NCI-H128 (cell line): ENCODE data around the gene MALAT1.
"Not testable (repeated sequence)": the region's sequence is repeated elsewhere in the genome, so short reads cannot be mapped to it uniquely, and the experiment has no call there.

ENCODE experiments used
- DNase-seq: peaks from one replicate; lab custom pipeline; 2025; ENCODE audit not compliant: unreplicated experiment; lab: John Stamatoyannopoulos, UW

The MALAT1 gene

DNA sequence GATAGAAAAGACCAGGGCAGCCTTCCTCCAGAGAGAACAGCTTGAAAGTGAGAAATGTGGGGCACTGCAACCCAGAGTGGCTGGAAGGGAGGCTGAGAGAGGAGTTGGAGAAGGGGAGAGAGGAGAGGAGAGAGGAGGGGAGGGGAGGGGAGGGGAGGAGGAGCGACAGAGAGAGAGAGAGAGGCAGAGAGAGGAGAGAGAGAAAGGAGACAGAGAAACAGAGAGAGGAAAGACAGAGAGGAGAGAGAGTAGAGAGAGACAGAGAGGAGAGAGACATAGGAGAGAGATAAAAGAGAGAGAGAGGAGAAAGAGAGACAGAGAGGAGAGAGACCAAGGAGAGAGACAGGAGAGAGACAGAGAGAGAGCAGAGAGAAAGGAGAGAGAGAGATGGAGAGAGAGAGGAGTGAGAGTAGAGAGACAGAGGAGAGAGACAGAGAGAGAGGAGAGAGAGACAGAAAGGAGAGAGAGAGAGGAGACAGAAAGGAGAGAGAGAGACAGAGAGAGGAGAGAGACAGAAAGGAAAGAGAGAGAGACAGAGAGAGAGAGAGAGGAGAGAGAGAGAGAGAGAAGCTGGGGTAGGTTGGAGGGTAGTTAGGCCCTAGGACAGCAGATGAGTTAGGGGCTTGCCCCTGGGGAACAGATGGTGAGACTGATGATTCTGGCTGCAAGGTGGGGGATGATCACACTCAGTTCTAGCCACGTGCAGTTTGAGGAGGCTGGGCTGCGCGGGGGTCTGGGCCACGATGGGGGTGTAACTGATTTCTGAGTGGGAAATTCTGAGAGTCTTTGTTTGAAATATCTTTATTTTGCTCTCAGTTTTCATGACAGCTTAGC lies 17.5 kb downstream of the MALAT1 start:
- no peak for DNase-seq

DNA sequence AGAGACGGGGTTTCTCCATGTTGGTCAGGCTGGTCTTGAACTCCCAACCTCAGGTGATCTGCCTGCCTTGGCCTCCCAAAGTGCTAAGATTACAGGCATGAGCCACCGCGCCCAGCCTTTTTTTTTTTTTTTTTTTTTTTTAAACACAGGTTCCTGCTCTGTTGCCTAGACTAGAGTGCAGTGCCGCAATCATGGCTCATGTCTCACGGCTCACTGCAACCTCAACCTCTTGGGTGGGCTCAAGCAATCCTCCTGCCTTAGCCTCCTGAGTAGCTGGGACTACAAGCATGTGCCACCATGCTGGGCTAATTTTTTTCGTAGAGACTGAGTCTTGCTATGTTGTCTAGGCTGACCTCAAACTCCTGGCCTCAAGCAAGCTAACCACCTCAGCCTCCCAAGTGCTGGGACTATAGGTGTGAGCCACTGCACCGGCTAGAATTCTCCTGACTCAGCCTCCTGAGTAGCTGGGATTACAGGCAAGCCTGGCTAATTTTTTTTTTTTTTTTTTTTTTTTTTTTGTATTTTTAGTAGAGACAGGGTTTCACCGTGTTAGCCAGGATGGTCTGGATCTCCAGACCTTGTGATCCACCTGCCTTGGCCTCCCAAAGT lies 20.2 kb downstream of the MALAT1 start:
- not testable (repeated sequence) for DNase-seq

DNA sequence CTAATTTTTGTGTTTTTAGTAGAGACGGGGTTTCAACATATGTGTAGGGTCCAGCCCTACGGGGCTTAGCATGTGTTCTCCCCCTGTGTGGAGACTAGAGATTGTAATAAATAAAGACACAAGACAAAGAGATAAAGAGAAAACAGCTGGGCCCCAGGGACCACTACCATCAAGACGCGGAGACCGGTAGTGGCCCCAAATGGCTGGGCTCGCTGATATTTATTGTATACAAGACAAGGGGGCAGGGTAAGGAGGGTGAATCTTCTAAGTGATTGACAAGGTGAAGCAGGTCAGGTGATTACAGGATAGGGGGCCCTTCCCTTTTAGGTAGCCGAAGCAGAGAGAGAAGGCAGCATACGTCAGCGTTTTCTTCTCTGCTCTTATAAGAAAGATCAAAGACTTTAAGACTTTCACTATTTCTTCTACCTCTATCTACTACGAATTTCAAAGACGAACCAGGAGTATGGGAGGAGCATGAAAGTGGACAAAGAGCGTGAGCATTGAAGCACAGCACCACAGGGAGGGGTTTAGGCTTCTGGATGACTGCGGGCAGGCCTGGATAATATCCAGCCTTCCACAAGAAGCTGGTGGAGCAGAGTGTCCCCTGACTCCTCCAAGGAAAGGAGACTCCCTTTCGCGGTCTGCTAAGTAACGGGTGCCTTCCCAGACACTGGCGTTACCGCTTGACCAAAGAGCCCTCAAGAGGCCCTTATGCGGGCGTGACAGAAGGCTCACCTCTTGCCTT lies 23.1 kb downstream of the MALAT1 start:
- DNase-seq = not testable (repeated sequence)

DNA sequence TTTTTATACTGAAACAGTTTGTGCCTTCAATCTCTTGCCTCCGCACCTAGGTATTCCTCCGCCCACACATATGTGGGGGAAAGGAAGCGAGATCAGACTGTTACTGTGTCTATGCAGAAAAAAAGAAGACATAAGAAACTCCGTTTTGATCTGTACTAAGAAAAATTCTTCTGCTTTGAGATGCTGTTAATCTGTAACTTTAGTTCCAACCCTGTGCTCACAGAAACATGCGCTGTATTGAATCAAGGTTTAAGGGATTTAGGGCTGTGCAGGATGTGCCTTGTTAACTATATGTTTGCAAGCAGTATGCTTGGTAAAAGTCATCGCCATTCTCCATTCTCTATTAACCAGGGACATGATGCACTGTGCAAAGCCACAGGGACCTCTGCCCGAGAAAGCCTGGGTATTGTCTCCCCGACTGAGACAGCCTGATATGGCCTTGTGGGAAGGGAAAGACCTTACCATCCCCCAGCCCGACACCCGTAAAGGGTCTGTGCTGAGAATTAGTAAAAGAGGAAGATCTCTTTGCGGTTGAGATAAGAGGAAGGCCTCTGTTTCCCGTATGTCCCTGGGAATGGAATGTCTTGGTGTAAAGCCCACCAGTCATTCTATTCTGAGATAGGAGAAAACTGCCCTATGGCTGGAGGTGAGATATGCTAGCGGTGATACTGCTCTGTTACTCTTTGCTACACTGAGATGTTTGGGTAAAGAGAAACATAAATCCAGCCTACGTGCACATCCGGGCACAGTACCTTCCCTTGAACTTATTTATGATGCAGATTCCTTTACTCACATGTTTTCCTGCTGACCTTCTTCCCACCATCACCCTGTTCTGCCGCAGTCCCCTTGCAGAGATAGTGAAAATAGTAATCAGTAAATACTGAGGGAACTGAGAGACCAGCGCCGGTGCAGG lies 24.1 kb downstream of the MALAT1 start:
- not testable (repeated sequence) for DNase-seq

DNA sequence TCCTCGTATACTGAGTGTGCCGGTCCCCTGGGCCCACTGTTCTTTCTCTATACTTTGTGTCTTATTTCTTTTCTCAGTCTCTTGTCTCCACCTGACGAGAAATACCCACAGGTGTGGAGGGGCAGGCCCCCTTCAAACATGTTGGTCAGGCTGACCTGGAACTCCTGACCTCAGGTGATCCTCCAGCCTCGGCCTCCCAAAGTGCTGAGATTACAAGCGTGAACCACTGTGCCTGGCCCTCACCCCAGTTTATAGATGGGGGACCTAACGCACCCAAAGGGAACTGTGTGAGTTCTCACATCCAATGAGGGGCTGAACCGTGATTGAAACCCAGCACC lies 24.8 kb downstream of the MALAT1 start:
- not testable (repeated sequence) for DNase-seq

DNA sequence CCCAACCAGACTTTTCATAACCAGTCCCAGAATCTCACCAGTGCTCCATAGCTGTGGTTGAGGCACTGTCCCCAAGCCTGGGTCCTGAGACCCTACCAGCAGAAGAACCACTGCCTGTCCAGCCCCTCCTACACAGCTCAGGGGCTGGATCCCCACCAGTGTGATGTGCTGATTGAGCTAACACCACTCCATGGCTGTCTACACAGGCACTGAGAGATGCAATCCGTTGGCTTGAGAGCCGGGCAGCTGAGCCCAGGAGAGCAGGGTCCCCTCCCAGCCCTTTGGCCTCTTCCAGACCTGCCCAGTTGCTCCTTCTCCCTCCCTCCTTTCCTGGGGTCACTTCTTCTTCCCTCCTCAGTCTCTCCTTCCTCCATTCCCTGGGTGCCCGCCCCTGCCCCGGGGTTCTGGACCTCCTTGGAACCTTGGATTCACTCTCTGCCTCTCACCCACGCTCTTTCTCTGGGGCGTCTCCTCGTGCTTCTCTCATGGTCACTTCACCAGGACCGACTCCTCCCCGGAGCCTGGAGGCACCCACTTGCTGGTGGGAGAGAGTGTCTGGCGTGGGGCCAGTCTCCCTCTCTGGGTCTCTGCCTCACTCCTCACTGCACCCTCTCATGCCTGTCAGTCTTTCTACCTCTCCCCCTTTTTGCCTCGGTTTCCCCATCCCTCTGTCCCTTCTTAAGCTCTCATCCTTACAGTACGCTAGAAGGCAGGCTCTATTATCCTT lies 25.3 kb downstream of the MALAT1 start:
- no peak for DNase-seq

DNA sequence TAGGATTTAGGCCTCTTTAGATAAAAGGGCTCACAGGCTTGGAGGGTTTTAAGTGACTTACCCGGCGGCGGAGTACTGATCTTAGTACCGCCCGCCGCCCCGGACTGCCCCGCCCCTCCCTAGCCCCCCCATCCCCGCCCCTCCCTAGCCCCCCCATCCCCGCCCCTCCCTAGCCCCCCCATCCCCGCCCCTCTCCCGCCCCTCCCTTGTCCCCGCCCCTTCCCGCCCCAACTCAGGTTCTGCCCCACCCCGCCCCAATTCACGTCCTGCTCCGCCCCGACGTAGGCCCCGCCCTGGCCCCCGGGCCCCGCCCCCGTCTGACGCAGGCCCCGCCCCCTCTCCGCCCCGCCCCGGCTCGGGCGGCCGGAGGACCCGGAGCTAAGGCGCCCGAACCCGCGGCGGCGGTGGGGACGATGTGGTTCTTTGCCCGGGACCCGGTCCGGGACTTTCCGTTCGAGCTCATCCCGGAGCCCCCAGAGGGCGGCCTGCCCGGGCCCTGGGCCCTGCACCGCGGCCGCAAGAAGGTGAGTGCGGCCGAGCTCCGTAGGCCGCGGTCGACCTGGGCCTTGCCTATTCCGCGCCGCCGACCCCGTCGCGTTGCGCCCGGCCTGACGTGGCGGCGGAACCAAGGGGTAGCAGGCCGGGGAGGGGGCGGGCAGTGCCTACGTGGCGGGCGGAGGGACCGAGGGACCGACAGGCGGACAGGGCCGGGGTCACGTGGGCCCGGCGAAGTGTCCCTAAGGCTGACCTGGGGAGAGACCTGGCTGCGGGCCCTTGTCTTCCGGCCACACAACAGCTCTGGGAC lies 26.1 kb downstream of the MALAT1 start, which contains the start of gene SCYL1:
SCYL1 (plus strand) TSS at position 343 of the 805 bp plus-strand sequence; CDS start at position 414, 71 bp downstream.
- peak; percentile 39 for DNase-seq

DNA sequence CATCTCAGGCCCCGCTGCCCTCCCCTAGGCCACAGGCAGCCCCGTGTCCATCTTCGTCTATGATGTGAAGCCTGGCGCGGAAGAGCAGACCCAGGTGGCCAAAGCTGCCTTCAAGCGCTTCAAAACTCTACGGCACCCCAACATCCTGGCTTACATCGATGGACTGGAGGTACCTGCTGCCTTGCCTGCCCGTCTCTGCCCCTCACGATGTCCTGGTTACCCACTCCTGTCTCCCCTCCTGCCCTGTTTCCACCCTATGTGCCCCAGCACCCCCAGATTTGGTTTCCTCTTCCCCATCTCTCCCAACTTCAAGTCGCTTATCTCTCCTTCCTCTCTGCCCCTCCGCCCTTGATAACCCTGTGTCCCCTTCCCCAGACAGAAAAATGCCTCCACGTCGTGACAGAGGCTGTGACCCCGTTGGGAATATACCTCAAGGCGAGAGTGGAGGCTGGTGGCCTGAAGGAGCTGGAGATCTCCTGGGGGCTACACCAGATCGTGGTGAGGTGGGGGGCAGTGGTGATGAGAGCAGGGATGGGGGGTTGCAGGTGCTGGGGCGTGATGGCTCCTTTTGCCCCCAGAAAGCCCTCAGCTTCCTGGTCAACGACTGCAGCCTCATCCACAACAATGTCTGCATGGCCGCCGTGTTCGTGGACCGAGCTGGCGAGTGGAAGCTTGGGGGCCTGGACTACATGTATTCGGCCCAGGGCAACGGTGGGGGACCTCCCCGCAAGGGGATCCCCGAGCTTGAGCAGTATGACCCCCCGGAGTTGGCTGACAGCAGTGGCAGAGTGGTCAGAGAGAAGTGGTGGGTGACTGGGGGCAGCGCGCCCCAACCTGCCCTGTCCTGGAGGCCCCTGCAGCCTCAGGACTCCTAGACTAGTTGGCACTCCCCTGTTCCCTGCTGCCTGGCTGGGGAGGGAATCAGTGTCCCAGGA lies 27.0 kb downstream of the MALAT1 start:
- no peak for DNase-seq

DNA sequence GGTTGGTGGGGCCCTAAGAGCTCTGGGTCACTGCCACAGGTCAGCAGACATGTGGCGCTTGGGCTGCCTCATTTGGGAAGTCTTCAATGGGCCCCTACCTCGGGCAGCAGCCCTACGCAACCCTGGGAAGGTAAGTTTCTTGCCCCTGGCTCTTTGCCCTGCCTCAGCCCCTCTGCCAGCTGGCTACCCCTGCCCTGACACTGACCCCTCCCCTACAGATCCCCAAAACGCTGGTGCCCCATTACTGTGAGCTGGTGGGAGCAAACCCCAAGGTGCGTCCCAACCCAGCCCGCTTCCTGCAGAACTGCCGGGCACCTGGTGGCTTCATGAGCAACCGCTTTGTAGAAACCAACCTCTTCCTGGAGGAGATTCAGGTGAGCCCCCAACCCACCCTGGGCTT lies 27.9 kb downstream of the MALAT1 start:
- no peak for DNase-seq

DNA sequence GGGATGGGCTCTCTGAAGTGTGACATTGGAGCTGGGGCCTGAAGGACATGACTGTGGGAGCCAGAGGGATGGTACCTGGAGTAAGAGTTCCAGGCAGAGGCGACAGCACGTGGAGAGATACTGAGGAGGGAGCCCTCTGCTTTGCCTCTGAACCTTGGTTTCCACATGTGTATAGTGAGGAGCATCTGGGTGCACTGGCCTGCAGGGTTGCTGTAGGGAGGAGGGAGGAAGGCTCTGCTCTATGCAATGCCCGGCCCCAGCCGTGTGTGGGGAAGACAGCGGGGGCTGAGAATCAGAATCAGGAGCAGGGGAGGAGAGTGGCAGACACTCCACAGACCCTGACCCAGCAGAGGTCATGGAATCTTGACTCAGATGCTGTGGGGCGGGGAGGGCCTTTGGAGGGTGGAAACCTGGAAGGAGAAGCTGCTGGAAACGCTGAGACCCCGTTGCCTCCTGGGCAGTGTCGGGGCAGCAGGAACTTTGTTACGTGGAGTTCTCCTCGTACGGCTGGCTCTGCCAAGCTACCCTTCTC lies 30.0 kb downstream of the MALAT1 start:
- no peak for DNase-seq

DNA sequence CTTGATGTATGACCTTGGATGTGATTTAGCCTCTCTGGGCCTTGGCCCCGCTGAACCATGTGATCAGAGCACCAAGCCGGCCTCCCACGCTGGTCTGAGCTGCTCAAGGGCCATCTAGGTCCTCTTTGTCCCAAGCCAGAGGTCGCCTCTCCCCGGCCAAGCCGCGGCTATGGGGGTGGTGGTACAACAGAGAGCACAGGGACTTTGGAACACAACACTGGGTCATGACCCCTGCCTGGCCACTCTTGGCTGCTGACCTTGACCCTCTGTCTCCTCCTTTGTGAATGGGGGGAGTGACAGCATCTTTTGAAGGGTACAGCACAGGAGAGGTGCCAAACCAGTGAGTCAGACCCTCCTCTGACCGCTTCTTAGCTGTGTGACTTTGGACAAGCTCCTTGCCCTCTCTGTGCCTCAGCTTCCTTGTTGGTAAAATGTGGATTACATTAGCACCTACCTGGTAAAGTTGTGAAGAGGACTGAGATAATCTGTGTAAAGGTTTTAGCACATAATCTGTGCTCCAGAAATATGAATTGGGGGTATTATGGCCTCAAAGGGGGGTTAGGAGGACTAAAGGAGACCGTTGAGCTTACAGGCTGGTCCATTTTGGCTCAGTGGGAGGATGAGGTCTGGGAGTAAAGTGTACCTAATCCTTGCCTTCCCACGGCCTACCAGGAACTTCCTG lies 30.8 kb downstream of the MALAT1 start:
- DNase-seq = no peak

DNA sequence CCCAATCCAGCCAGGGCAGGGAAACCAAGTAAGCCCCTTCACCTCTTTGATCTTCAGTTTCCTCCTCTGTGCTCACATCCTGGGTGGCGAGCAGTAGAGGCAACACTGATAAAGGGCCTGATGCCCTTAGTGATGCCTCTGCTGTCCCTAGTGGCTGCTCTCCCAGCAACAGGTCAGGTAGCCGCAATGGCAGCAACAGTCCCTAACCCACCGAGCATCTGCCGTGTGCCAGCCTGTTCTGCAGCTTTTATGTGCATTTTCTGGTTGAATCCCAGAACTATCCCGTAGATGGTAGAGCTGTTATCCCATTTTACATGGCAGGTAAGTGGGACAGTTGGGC lies 31.3 kb downstream of the MALAT1 start:
- DNase-seq = no peak

DNA sequence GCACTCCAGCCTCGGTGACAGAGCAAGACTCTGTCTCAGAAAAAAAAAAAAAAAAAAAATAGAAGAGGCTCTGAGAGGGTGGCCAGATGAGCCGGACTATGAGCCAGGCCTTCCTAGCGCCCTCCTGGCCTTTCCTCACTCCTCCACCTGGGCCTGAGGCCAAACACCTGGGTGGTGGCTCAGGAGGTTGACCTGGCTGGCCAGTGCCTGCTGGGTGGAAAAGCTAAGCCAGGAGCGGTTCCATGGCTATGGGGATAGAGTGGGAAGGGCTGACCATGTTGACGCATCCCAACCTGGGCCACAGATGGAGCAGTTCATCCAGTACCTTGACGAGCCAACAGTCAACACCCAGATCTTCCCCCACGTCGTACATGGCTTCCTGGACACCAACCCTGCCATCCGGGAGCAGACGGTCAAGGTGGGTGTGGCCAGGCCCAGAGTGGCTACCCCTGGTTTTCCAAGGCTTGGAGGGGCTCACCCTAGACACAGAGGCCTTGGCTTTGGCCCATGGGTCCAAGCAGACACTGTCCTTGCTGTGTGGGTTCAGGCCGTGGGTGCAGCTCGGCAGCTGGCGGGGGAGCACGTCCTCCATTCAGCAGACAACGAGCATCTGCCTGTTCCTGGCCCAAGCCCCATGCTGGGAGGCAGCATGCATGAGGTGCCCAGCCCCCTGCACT lies 33.7 kb downstream of the MALAT1 start:
- DNase-seq = no peak

DNA sequence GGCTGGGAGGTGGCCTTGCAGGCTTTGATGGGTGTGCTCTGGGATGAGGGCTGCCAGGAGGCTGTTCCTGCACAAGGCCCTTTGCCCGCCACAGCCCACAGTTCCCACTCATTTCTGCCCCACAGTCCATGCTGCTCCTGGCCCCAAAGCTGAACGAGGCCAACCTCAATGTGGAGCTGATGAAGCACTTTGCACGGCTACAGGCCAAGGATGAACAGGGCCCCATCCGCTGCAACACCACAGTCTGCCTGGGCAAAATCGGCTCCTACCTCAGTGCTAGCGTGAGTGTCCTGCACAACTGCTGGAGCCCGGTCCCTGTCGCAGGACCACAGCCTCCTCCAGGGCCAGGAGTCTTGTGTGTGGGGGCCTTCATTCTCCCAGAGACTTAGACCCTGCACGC lies 36.3 kb downstream of the MALAT1 start:
- DNase-seq = no peak

DNA sequence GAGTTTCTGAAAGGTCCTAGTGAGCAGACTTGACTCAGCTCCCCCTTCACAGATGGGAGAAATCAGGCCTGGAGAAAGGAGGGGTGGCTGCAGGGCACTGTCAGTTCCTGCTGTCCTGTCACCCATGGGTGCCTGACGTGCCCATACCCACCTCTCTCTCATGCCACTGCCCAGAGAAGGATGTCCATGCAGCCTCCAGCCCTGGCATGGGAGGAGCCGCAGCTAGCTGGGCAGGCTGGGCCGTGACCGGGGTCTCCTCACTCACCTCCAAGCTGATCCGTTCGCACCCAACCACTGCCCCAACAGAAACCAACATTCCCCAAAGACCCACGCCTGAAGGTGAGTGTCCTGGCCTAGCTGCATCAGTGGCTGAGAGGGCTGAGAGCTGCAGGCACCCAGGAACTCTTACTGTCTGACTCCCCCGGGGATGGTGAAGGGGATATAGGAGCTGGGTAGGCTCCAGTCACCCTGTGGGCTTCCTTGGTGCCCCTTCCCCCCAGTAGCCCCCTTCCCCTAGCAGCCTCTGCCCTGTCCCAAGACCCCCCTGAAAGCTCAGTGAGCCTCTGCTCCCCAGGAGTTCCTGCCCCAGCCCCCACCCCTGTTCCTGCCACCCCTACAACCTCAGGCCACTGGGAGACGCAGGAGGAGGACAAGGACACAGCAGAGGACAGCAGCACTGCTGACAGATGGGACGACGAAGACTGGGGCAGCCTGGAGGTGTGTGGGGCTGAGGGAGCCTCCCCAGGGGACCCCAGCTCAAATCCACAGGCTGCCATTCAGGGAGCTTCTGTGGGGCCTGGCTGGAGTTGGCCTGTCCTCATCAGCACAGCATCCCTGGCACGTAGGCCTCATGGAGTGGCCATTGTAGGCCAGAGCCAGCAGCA lies 37.8 kb downstream of the MALAT1 start:
- DNase-seq = no peak

DNA sequence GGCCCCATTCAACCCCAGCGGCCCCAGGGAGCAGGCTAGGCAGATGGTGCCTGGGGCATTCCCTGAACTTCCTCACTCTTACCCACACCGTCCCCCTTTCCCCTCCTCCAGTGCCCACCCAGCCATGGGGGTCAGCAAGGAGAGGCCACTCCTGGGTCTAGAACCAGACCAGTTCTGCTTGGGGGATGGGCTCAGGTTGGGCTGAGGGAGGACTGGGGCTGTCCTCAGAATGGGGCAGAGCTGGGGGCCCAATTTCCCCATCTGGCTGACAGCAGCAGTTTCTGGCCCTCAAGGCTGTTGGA lies 38.4 kb downstream of the MALAT1 start:
- DNase-seq = no peak
